ENCODE data around the gene TRIO. TPM values are rescaled to one million over a fixed set of nuclear protein-coding genes. Genes with fewer than 3 reads are reported as not detected.

The TRIO gene
- polyA plus RNA-seq, 3 donors: 1.7 to 45.8 (median 2.1) TPM

- no peak overlapping the region for H3K4me3 ChIP-seq (replicated peaks in 1 of 3; ENCODE audit: low read depth in 2 of 3, low read length in 3 of 3)
- H3K9me3 ChIP-seq (replicated peaks in 1 of 2; ENCODE audit: control insufficient read depth in 1 of 2, insufficient read depth in 1 of 2, low read length in 2 of 2): no peaks in the 10 kb centered on the region
- H3K79me2 ChIP-seq (ENCODE audit: insufficient read depth, low read length): no peaks in the 10 kb centered on the region
- no peak overlapping the region for H3K27ac ChIP-seq (ENCODE audit: low read depth in 1 of 2, low read length in 2 of 2)
- WGBS (ENCODE audit: insufficient coverage): no CpG with 5 or more reads among the region's 1 CpG
- H2AFZ ChIP-seq (ENCODE audit: insufficient read depth, low read depth, low read length, poor library complexity, severe bottlenecking): no peak overlapping the region
- Mint-ChIP-seq H3K4me3 (no peak overlapping the region), H3K4me1 (peaks cover 27% of the 10 kb centered on the region), H3K27ac (no peak overlapping the region), H3K27me3 (ENCODE audit: low read depth in 3 of 3) (peaks cover 0 to 1% (median 0%) of the 10 kb centered on the region in 3 donors), H3K9me3 (no peaks in the 10 kb centered on the region), H3K36me3 (peaks cover 72 to 79% of the 10 kb centered on the region in 2 donors)
- intact Hi-C loops (cut with micrococcal nuclease): no loop called here
- no peak for DNase-seq
- H4K20me1 ChIP-seq (ENCODE audit: insufficient read depth, low read length): no peaks in the 10 kb centered on the region
- H3K9ac ChIP-seq (ENCODE audit: insufficient read depth, low read length, poor library complexity, severe bottlenecking): no peak overlapping the region
- peaks cover 22% of the 10 kb centered on the region in 2 donors for H3K4me1 ChIP-seq (ENCODE audit: control insufficient read depth in 1 of 2, insufficient read depth in 2 of 2, low read length in 2 of 2)
- peak; percentile 38 for TF ChIP-seq CTCF (IDR thresholded peaks at IDR 0.05)
- H3K4me2 ChIP-seq (replicated peaks; ENCODE audit: extremely low read depth, low read length, poor library complexity, severe bottlenecking): no peak overlapping the region
- H3K27me3 ChIP-seq (ENCODE audit: control insufficient read depth in 2 of 2, insufficient read depth in 2 of 2, low read length in 2 of 2): no peaks in the 10 kb centered on the region
- H3K36me3 ChIP-seq (replicated peaks in 1 of 2; ENCODE audit: control insufficient read depth in 1 of 2, insufficient read depth in 2 of 2, low read length in 2 of 2): peaks cover 69 to 81% of the 10 kb centered on the region in 2 donors
Measured at GRCh38 chr5:14364096-14364495, 221.0 kb downstream of the TRIO start.

GRCh38 chr5:14364576-14365472 lies 221.7 kb downstream of the TRIO start:
- TF ChIP-seq CTCF (IDR thresholded peaks at IDR 0.05): peak; percentile 32
- no peak overlapping the region for H3K4me2 ChIP-seq (replicated peaks; ENCODE audit: extremely low read depth, low read length, poor library complexity, severe bottlenecking)
- Mint-ChIP-seq H3K36me3 (peaks cover 72 to 79% of the 10 kb centered on the region in 2 donors), H3K9me3 (no peaks in the 10 kb centered on the region), H3K27ac (peak overlapping the region in 1 of 7 donors; percentile 15), H3K27me3 (ENCODE audit: low read depth in 3 of 3) (peaks cover 0 to 3% (median 0%) of the 10 kb centered on the region in 3 donors), H3K4me1 (peaks cover 27% of the 10 kb centered on the region), H3K4me3 (no peak overlapping the region)
- H3K4me3 ChIP-seq (replicated peaks in 1 of 3; ENCODE audit: low read depth in 2 of 3, low read length in 3 of 3): no peak overlapping the region
- H3K9me3 ChIP-seq (replicated peaks in 1 of 2; ENCODE audit: control insufficient read depth in 1 of 2, insufficient read depth in 1 of 2, low read length in 2 of 2): no peaks in the 10 kb centered on the region
- H3K27ac ChIP-seq (ENCODE audit: low read depth in 1 of 2, low read length in 2 of 2): no peak overlapping the region
- intact Hi-C loops (cut with micrococcal nuclease): no loop called here
- no peaks in the 10 kb centered on the region for H3K27me3 ChIP-seq (ENCODE audit: control insufficient read depth in 2 of 2, insufficient read depth in 2 of 2, low read length in 2 of 2)
- peaks cover 22% of the 10 kb centered on the region in 2 donors for H3K4me1 ChIP-seq (ENCODE audit: control insufficient read depth in 1 of 2, insufficient read depth in 2 of 2, low read length in 2 of 2)
- 90% methylated on average over 6 of the region's 12 CpGs for WGBS (ENCODE audit: insufficient coverage)
- H3K9ac ChIP-seq (ENCODE audit: insufficient read depth, low read length, poor library complexity, severe bottlenecking): no peak overlapping the region
- no peaks in the 10 kb centered on the region for H4K20me1 ChIP-seq (ENCODE audit: insufficient read depth, low read length)
- H3K79me2 ChIP-seq (ENCODE audit: insufficient read depth, low read length): no peaks in the 10 kb centered on the region
- H2AFZ ChIP-seq (ENCODE audit: insufficient read depth, low read depth, low read length, poor library complexity, severe bottlenecking): no peak overlapping the region
- DNase-seq: no peak
- H3K36me3 ChIP-seq (replicated peaks in 1 of 2; ENCODE audit: control insufficient read depth in 1 of 2, insufficient read depth in 2 of 2, low read length in 2 of 2): peaks cover 69 to 81% of the 10 kb centered on the region in 2 donors

Measured in CD14-positive monocyte (primary cell).